H1 (cell line): ENCODE results near the gene SEMA3G. TPM values are rescaled to one million over a fixed set of nuclear protein-coding genes. Genes with fewer than 3 reads are reported as not detected.

Experiments used
- BACH1 ChIP-seq: IDR thresholded peaks from 2 replicates; pipeline ENCODE4 v1.6.1; 2012; ENCODE audit warnings: low read length, improper control_type of control experiment
- CBX5 ChIP-seq: fragments of 300-800, 300-1000 bp; sonication (generic); IDR thresholded peaks from 2 replicates; pipeline ENCODE4 v1.7.1; 2016; ENCODE audit warnings: antibody characterized with exemption, low read length, low read depth
- CHD1 ChIP-seq: IDR thresholded peaks from 2 replicates; pipeline ENCODE4 v1.6.1; 2012; ENCODE audit warnings: low read depth, low read length, improper control_type of control experiment
- EP300 ChIP-seq, 2 experiments: IDR thresholded peaks; 1 replicate in 1 of 2; 2 replicates in 1 of 2; pipeline ENCODE4 v1.6.1; 2011 to 2012; ENCODE audit warnings: low read depth in 2 of 2, low read length in 2 of 2, mild to moderate bottlenecking in 2 of 2, borderline replicate concordance in 1 of 2, inconsistent platforms in 1 of 2, moderate library complexity in 1 of 2
- FOSL1 ChIP-seq: IDR thresholded peaks from 2 replicates; pipeline ENCODE4 v1.6.1; 2011; ENCODE audit warnings: mild to moderate bottlenecking, low read depth, low read length, moderate library complexity; ENCODE audit not compliant: insufficient read depth
- NRF1 ChIP-seq: IDR thresholded peaks from 2 replicates; pipeline ENCODE4 v1.6.1; 2011; ENCODE audit warnings: mild to moderate bottlenecking, low read depth, low read length, improper control_type of control experiment
- PHF8 ChIP-seq: fragments of 200-600 bp; sonication (generic); conservative IDR thresholded peaks from 2 replicates; pipeline ENCODE4 v1.7.1; 2012; ENCODE audit warnings: low read depth, mild to moderate bottlenecking, inconsistent platforms, low read length, moderate library complexity
- TAF7 ChIP-seq: optimal IDR thresholded peaks from 2 replicates; pipeline ENCODE3; 2011; ENCODE audit warnings: low read depth, mild to moderate bottlenecking, inconsistent platforms, low read length, moderate library complexity, borderline replicate concordance
- USF2 ChIP-seq: IDR thresholded peaks from 2 replicates; pipeline ENCODE4 v1.6.1; 2011; ENCODE audit warnings: low read length, improper control_type of control experiment
- polyA plus RNA-seq, 7 experiments: library from polyadenylated mRNA; depleted of rRNA in 3 of 7; stranded (reverse) in 5 of 7; unstranded in 2 of 7; fragments of >200 nt in 5 of 7; fragments of 200-250 nt in 2 of 7; gene quantifications; 1 replicate in 5 of 7; 2 replicates in 1 of 7; 4 replicates in 1 of 7; pipeline versions ENCODE4 v1.2.1 to v1.2.3, GENCODE V29; 2011 to 2013; ENCODE audit warnings: missing spikeins in 2 of 7, mixed read lengths in 2 of 7
- total RNA-seq: library from RNA; stranded (reverse); fragmentation: NEBNext Ultra II Directional; extraction: Animal tissue kit (Norgen Biotek cat#: 25700); gene quantifications from 2 replicates; pipeline ENCODE4 v1.2.1, GENCODE V29; 2021

SEMA3G gene
- total and polyA plus RNA-seq, 2 of the 8 experiments (the other 6 are each of a cell fraction or from before 2014, with no cell fraction given) = 0.95 to 1.5 TPM

GRCh38 chr3:52433996-52434479 lies 10.9 kb downstream of the SEMA3G start (continued):
- no peak for TF ChIP-seq TAF7
- no peak for TF ChIP-seq PHF8
- no peak for TF ChIP-seq CHD1
- TF ChIP-seq BACH1 = no peak
- TF ChIP-seq FOSL1 = no peak
- TF ChIP-seq CBX5 = no peak
- no peak for TF ChIP-seq NRF1
- no peak for TF ChIP-seq EP300 (IDR thresholded peaks at IDR 0.05; ENCODE audit: borderline replicate concordance in 1 of 2, low read depth in 2 of 2, low read length in 2 of 2)
- TF ChIP-seq USF2 = no peak
